GM23248 (cell line): Measurements from ENCODE around the gene SLC7A1. TPM values are rescaled to one million over a fixed set of nuclear protein-coding genes. Genes with fewer than 3 reads are reported as not detected.

ENCODE experiments used
- DNase-seq: peaks from one replicate; pipeline ENCODE4 v3.0.0-alpha.2; 2015
- H2AFZ ChIP-seq: fragments of 200-600 bp; sonication (generic); 2 replicates; pipeline ENCODE4 v1.6.1; 2016; ENCODE audit warnings: antibody characterized with exemption
- H3F3A ChIP-seq: fragments of 200-600 bp; sonication (generic); 2 replicates; pipeline ENCODE4 v1.6.1; 2016; ENCODE audit warnings: mild to moderate bottlenecking, antibody characterized with exemption, mixed run types; ENCODE audit not compliant: insufficient read depth
- H3K27ac ChIP-seq: fragments of 200-600 bp; sonication (generic); 2 replicates; pipeline ENCODE4 v1.5.1; 2016; ENCODE audit warnings: mild to moderate bottlenecking
- H3K27me3 ChIP-seq: fragments of 200-600 bp; sonication (generic); replicated peaks from 2 replicates; pipeline ENCODE4 v1.6.1; 2016; ENCODE audit warnings: mild to moderate bottlenecking; ENCODE audit not compliant: insufficient read depth
- H3K36me3 ChIP-seq: fragments of 200-600 bp; sonication (generic); 2 replicates; pipeline ENCODE4 v1.6.1; 2016; ENCODE audit warnings: low read depth, mild to moderate bottlenecking
- H3K4me1 ChIP-seq: fragments of 200-600 bp; sonication (generic); 2 replicates; pipeline ENCODE4 v1.6.1; 2016; ENCODE audit warnings: mild to moderate bottlenecking; ENCODE audit not compliant: insufficient read depth
- H3K4me2 ChIP-seq: fragments of 200-600 bp; sonication (generic); one replicate; pipeline ENCODE4 v1.6.1; 2016; ENCODE audit warnings: mild to moderate bottlenecking; ENCODE audit not compliant: unreplicated experiment
- H3K4me3 ChIP-seq: fragments of 200-600 bp; sonication (generic); 2 replicates; pipeline ENCODE4 v1.5.1; 2016; ENCODE audit warnings: mild to moderate bottlenecking
- H3K79me2 ChIP-seq: fragments of 200-600 bp; sonication (generic); 2 replicates; pipeline ENCODE4 v1.6.1; 2016; ENCODE audit warnings: mild to moderate bottlenecking; ENCODE audit not compliant: insufficient read depth
- H3K9ac ChIP-seq: fragments of 200-600 bp; sonication (generic); 2 replicates; pipeline ENCODE4 v1.6.1; 2016; ENCODE audit warnings: mild to moderate bottlenecking
- H3K9me2 ChIP-seq: fragments of 200-600 bp; sonication (generic); 2 replicates; pipeline ENCODE4 v1.6.1; 2016; ENCODE audit warnings: mixed run types, mild to moderate bottlenecking, moderate library complexity; ENCODE audit not compliant: insufficient read depth
- H3K9me3 ChIP-seq: fragments of 200-600 bp; sonication (generic); one replicate; pipeline ENCODE4 v1.6.1; 2017; ENCODE audit warnings: low read depth
- H4K20me1 ChIP-seq: fragments of 200-600 bp; sonication (generic); 2 replicates; pipeline ENCODE4 v1.6.0; 2016; ENCODE audit not compliant: insufficient read depth
- EZH2 ChIP-seq: fragments of 200-600 bp; sonication (generic); IDR thresholded peaks from 2 replicates; pipeline ENCODE4 v1.6.1; 2018; ENCODE audit warnings: antibody characterized with exemption, mild to moderate bottlenecking; ENCODE audit not compliant: insufficient read depth, poor library complexity, severe bottlenecking
- EZH2phosphoT487 ChIP-seq: fragments of 200-600 bp; sonication (generic); IDR thresholded peaks from 2 replicates; pipeline ENCODE4 v1.6.1; 2018; ENCODE audit warnings: antibody characterized with exemption, moderate library complexity, mild to moderate bottlenecking, low read depth; ENCODE audit not compliant: insufficient read depth
- WGBS, 2 experiments: methylation state at CpG; one replicate each; pipeline ENCODE4 v1.1.6; 2015 to 2017; ENCODE audit warnings: low lambda C conversion rate in 2 of 2, low coverage in 1 of 2; ENCODE audit errors: missing lambda C conversion rate in 2 of 2; 5-methylcytosine and 5-hydroxymethylcytosine counted together
- in situ Hi-C: fragments of 300-500 bp; cut with MboI; formaldehyde crosslinking; loops from 2 replicates; pipeline ENCODE4 v1.15.0; 2020
- polyA plus RNA-seq: library from polyadenylated mRNA; unstranded; fragments of >200 nt; fragmentation: Nextera tagmentation; extraction: Ambion mirVana; gene quantifications from 2 replicates; pipeline ENCODE4 v1.2.1, GENCODE V29; 2016
- total RNA-seq: library from RNA; depleted of rRNA; stranded (reverse); fragments of >200 nt; shearing (Covaris generic); gene quantifications from 2 replicates; pipeline ENCODE4 v1.2.3, GENCODE V29; 2014

SLC7A1 gene
- total and polyA plus RNA-seq, 2 experiments from 2014 or later, result 34.7 to 38.6 TPM

- in situ Hi-C loops, result no loop called here
- TF ChIP-seq EZH2phosphoT487, result no peak
- TF ChIP-seq EZH2, result no peak
- Histone ChIP-seq H3K9me2 (no peaks in the 10 kb centered on the region), H3K27me3 (no peaks in the 10 kb centered on the region), H3K4me2 (no peak overlapping the region), H3K79me2 (no peaks in the 10 kb centered on the region), H3K9ac (no peak overlapping the region), H3K36me3 (no peaks in the 10 kb centered on the region), H2AFZ (no peak overlapping the region), H3K9me3 (no peaks in the 10 kb centered on the region), H4K20me1 (no peaks in the 10 kb centered on the region), H3K4me3 (no peak overlapping the region), H3F3A (no peaks in the 10 kb centered on the region), H3K4me1 (no peaks in the 10 kb centered on the region), H3K27ac (no peak overlapping the region)
- 91% methylated on average over 9 of the region's 9 CpGs for WGBS, 2 experiments
- no peak for DNase-seq
Observed at GRCh38 chr13:29490561-29490885, 105.0 kb downstream of the SLC7A1 start.

DNA sequence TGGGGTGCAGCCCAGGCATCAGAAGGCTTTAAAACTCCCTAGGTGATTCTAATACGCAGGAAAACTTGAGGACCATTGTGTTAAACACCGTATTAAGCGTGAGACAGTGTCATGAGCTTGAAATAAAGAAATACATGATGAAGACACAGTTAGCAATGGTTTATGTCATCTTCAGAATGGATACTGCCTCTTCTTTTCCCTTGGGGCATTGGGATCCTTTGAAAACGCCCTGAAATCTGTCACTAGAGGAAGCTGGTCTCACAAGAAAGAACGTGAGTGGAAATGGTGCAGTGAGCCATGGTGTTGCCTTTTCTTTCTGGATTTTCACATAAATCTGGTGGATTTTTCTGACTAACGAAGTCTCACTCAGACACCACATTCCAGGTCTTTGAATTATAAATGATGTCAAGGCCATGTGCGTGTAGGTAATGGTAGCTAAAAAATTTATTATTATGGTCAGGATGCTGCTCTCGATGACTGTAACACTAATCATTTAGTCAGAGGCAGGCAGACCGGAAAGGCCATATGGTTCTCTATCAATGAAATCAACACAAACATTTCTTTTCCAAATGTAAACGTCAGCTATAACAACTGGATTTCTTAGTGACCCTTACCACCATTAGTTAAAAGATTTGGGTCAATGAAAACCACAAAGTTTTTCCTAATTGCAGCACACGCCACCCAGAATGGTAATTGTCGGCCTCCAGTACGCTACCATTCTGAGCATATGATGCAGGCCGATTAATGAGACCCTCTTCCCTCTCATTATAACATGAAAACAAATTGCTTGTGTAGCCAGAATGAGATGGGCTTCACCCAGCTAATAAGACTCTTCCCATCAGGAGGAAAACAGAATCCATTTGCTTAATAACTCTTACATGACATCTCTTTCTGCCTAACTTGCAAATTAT, 105.6 kb downstream of the SLC7A1 start:
- Histone ChIP-seq H3K9me3 (no peaks in the 10 kb centered on the region), H3K9ac (no peak overlapping the region), H3K27ac (no peak overlapping the region), H3K79me2 (no peaks in the 10 kb centered on the region), H3F3A (no peaks in the 10 kb centered on the region), H3K27me3 (no peaks in the 10 kb centered on the region), H3K36me3 (no peaks in the 10 kb centered on the region), H3K4me2 (no peak overlapping the region), H3K4me1 (no peaks in the 10 kb centered on the region), H4K20me1 (no peaks in the 10 kb centered on the region), H3K9me2 (no peaks in the 10 kb centered on the region), H2AFZ (no peak overlapping the region), H3K4me3 (no peak overlapping the region)
- DNase-seq, result no peak
- TF ChIP-seq EZH2 (no peak), EZH2phosphoT487 (no peak)
- in situ Hi-C loops, result no loop called here
- 85 to 88% methylated on average over 14 of the region's 14 CpGs for WGBS, 2 experiments

- in situ Hi-C loops, result no loop called here
- H3K79me2 ChIP-seq, result no peaks in the 10 kb centered on the region
- TF ChIP-seq EZH2 (no peak), EZH2phosphoT487 (no peak)
- H3K4me1 ChIP-seq, result no peaks in the 10 kb centered on the region
- no peak for DNase-seq
- no peaks in the 10 kb centered on the region for H3F3A ChIP-seq
- no peaks in the 10 kb centered on the region for H3K36me3 ChIP-seq
- H3K27ac ChIP-seq, result no peak overlapping the region
- no peak overlapping the region for H3K4me2 ChIP-seq
- no peaks in the 10 kb centered on the region for H3K27me3 ChIP-seq
- no peak overlapping the region for H2AFZ ChIP-seq
- WGBS, 2 experiments, result 82 to 87% methylated on average over 22 of the region's 22 CpGs
- H3K9me2 ChIP-seq, result no peaks in the 10 kb centered on the region
- no peaks in the 10 kb centered on the region for H4K20me1 ChIP-seq
- H3K9me3 ChIP-seq, result no peaks in the 10 kb centered on the region
- no peak overlapping the region for H3K9ac ChIP-seq
- no peak overlapping the region for H3K4me3 ChIP-seq
Observed at GRCh38 chr13:29487466-29488454, 107.7 kb downstream of the SLC7A1 start.

DNA sequence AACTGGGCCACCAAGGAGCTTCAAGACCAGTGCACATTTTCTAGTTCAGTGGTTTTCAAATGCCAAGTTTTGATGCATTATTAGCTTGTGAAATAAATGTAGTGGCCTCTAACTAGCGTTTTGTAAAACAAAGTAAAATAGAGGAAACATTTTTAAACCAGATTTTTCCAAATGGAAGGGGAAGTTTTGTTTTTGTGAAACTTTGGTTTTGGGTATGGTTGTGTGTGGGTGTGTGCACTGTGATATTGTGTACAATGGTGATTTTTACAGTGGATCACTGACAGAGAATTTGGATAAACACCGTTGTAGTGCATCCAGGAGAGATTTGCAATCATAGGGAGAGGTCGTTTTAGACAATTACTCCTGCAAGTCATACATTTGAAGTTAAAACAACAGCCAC, 108.9 kb downstream of the SLC7A1 start:
- no peaks in the 10 kb centered on the region for H3K79me2 ChIP-seq
- DNase-seq, result no peak
- H3K9me2 ChIP-seq, result no peaks in the 10 kb centered on the region
- no peaks in the 10 kb centered on the region for H3K9me3 ChIP-seq
- no peaks in the 10 kb centered on the region for H4K20me1 ChIP-seq
- H3F3A ChIP-seq, result no peaks in the 10 kb centered on the region
- H3K4me1 ChIP-seq, result no peaks in the 10 kb centered on the region
- 51 to 52% methylated on average over 3 of the region's 3 CpGs for WGBS, 2 experiments
- TF ChIP-seq EZH2phosphoT487 (no peak), EZH2 (no peak)
- no peak overlapping the region for H3K4me2 ChIP-seq
- no peak overlapping the region for H3K4me3 ChIP-seq
- H3K27me3 ChIP-seq, result no peaks in the 10 kb centered on the region
- no peak overlapping the region for H2AFZ ChIP-seq
- no peak overlapping the region for H3K9ac ChIP-seq
- in situ Hi-C loops, result no loop called here
- no peaks in the 10 kb centered on the region for H3K36me3 ChIP-seq
- no peak overlapping the region for H3K27ac ChIP-seq
